ENCODE results near the gene PTGIS.

GRCh38 chr20:49517805-49518100, 50.2 kb downstream of the PTGIS start:
- no peak for TF ChIP-seq POLR2A (IDR thresholded peaks at IDR 0.05)
- TF ChIP-seq CTCF (IDR thresholded peaks at IDR 0.05): no peak

Data from right lobe of liver (tissue), 4 donors.